ENCODE measurements around the gene GSTM3.
"Not testable (repeated sequence)": the region's sequence is repeated elsewhere in the genome, so short reads cannot be mapped to it uniquely, and the experiment has no call there.

GRCh38 chr1:109709822-109710221 is 31.0 kb downstream of the GSTM3 start:
- TF ChIP-seq, protein P1, sequence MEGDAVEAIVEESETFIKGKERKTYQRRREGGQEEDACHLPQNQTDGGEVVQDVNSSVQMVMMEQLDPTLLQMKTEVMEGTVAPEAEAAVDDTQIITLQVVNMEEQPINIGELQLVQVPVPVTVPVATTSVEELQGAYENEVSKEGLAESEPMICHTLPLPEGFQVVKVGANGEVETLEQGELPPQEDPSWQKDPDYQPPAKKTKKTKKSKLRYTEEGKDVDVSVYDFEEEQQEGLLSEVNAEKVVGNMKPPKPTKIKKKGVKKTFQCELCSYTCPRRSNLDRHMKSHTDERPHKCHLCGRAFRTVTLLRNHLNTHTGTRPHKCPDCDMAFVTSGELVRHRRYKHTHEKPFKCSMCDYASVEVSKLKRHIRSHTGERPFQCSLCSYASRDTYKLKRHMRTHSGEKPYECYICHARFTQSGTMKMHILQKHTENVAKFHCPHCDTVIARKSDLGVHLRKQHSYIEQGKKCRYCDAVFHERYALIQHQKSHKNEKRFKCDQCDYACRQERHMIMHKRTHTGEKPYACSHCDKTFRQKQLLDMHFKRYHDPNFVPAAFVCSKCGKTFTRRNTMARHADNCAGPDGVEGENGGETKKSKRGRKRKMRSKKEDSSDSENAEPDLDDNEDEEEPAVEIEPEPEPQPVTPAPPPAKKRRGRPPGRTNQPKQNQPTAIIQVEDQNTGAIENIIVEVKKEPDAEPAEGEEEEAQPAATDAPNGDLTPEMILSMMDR (IDR thresholded peaks at IDR 0.05) = not testable (repeated sequence)
- TF ChIP-seq POLR2A (IDR thresholded peaks at IDR 0.05) = not testable (repeated sequence)

Measured in lower leg skin (tissue), 3 donors.